K562 (cell line): ENCODE results near the gene SLC15A5. TPM values are rescaled to one million over a fixed set of nuclear protein-coding genes. Genes with fewer than 3 reads are reported as not detected.

Experiments
- ATAC-seq: fragments of 200-7000 bp; cut with Tn5 transposase; 3 replicates; pipeline ENCODE4 v1.9.1; 2020; ENCODE audit warnings: moderate library complexity
- BruUV-seq: library from RNA; stranded (reverse); fragments of 400-500 nt; replicated peaks from 2 replicates; lab custom pipeline; 2021; lab: Mats Ljungman, UMichigan
- CTCF ChIA-PET: fragments of 300-600 bp; formaldehyde crosslinking; extraction: SDS; loops from one replicate; lab custom pipeline; 2021; ENCODE audit warnings: low intra/inter-chr PET ratio; lab: Yijun Ruan, JAX
- POLR2A ChIA-PET: fragments of 300-600, 350-650 bp; sonication (Branson Sonifier 250); formaldehyde crosslinking; extraction: SDS; loops from one replicate; lab custom pipeline; 2021; ENCODE audit warnings: antibody characterized with exemption, inconsistent platforms; lab: Yijun Ruan, JAX
- DNase-seq, 4 experiments: peaks; one replicate each; pipeline versions ENCODE4 v3.0.0 to v3.0.0-alpha.2; 2011 to 2018; ENCODE audit warnings: low spot score in 3 of 4, mixed read lengths in 3 of 4; ENCODE audit errors: extremely low read depth in 1 of 4
- FAIRE-seq: peaks from 2 replicates; lab custom pipeline; 2011; peaks lifted over from hg19 to GRCh38; lab: Jason Lieb, UNC
- H2AFZ ChIP-seq: 2 replicates; pipeline ENCODE4 v1.6.0; 2011; ENCODE audit warnings: low read depth, low read length, control low read depth, inconsistent platforms
- H3K27ac ChIP-seq: fragments of 200-600 bp; 3 replicates; pipeline ENCODE4 v1.8.0; 2011; ENCODE audit warnings: low read depth, mild to moderate bottlenecking, control low read depth, inconsistent platforms, low read length, moderate library complexity, mixed read lengths; ENCODE audit errors: extremely low read depth
- H3K27me3 ChIP-seq, 2 experiments: fragments of 300-600 bp in 1 of 2; 2 replicates in 1 of 2; 3 replicates in 1 of 2; pipeline versions ENCODE4 v1.6.0 to v1.8.0; 2011; ENCODE audit warnings: inconsistent platforms in 2 of 2, low read length in 2 of 2, mild to moderate bottlenecking in 1 of 2, mixed read lengths in 1 of 2, moderate library complexity in 1 of 2; ENCODE audit not compliant: control insufficient read depth in 2 of 2, insufficient read depth in 2 of 2
- H3K36me3 ChIP-seq: fragments of 300-600 bp; 3 replicates; pipeline ENCODE4 v1.8.0; 2011; ENCODE audit warnings: mild to moderate bottlenecking, low read length, inconsistent platforms; ENCODE audit not compliant: control insufficient read depth, insufficient read depth
- H3K4me1 ChIP-seq, 2 experiments: fragments of 200-600 bp in 1 of 2; replicated peaks in 1 of 2; 2 replicates in 1 of 2; 3 replicates in 1 of 2; pipeline versions ENCODE4 v1.5.1 to v1.8.0; 2011; ENCODE audit warnings: inconsistent platforms in 2 of 2, low read length in 2 of 2, mild to moderate bottlenecking in 1 of 2, mixed read lengths in 1 of 2, moderate library complexity in 1 of 2; ENCODE audit not compliant: control insufficient read depth in 2 of 2, insufficient read depth in 2 of 2
- H3K4me2 ChIP-seq: 2 replicates; pipeline ENCODE4 v1.6.1; 2011; ENCODE audit warnings: low read length, control low read depth, inconsistent platforms, mixed read lengths; ENCODE audit not compliant: insufficient read depth
- H3K4me3 ChIP-seq: fragments of 200-600 bp; sonication (generic), shearing (Covaris generic); 2 replicates; pipeline ENCODE4 v1.5.1; 2016; ENCODE audit warnings: control low read depth, inconsistent platforms
- H3K79me2 ChIP-seq: fragments of 200-600 bp; 3 replicates; pipeline ENCODE4 v1.8.0; 2011; ENCODE audit warnings: low read length, inconsistent platforms; ENCODE audit not compliant: control insufficient read depth, insufficient read depth
- H3K9ac ChIP-seq, 2 experiments: 2 replicates each; pipeline versions ENCODE4 v1.6.0 to v1.6.1; 2011; ENCODE audit warnings: low read depth in 2 of 2, low read length in 2 of 2, control low read depth in 1 of 2, inconsistent platforms in 1 of 2, mild to moderate bottlenecking in 1 of 2, mixed read lengths in 1 of 2; ENCODE audit not compliant: insufficient read depth in 1 of 2
- H3K9me1 ChIP-seq: one replicate; pipeline ENCODE4 v1.6.0; 2011; ENCODE audit warnings: inconsistent platforms, mild to moderate bottlenecking, low read length, moderate library complexity; ENCODE audit not compliant: control insufficient read depth, insufficient read depth
- H3K9me3 ChIP-seq: replicated peaks from 2 replicates; pipeline ENCODE4 v1.5.1; 2011; ENCODE audit warnings: low read depth, low read length, inconsistent platforms; ENCODE audit not compliant: control insufficient read depth, insufficient read depth
- H4K20me1 ChIP-seq: replicated peaks from 2 replicates; pipeline ENCODE4 v1.6.1; 2011; ENCODE audit warnings: low read length, inconsistent platforms, mixed read lengths; ENCODE audit not compliant: control insufficient read depth, insufficient read depth
- BRCA1 ChIP-seq, 2 experiments: fragments of 450-650 bp in 1 of 2; sonication (generic) in 1 of 2; formaldehyde crosslinking in 1 of 2; IDR thresholded peaks; 2 replicates each; pipeline versions ENCODE4 v1.5.0 to v1.6.1; 2017 to 2020; ENCODE audit warnings: mild to moderate bottlenecking in 1 of 2, missing genetic modification reagents in 1 of 2
- ETV1 ChIP-seq: fragments of 450-650 bp; conservative IDR thresholded peaks from 2 replicates; pipeline ENCODE4 v1.6.1; 2016; ENCODE audit warnings: missing genetic modification characterization, control low read depth, low read depth, missing compliant biosample characterization
- HMGN3 ChIP-seq: IDR thresholded peaks from 2 replicates; pipeline ENCODE4 v1.6.1; 2011; ENCODE audit warnings: borderline replicate concordance, low read depth, mild to moderate bottlenecking, mixed read lengths, low read length; ENCODE audit not compliant: insufficient read length; ENCODE audit errors: extremely low read depth
- MXI1 ChIP-seq: IDR thresholded peaks from 2 replicates; pipeline ENCODE4 v1.6.1; 2011; ENCODE audit warnings: low read depth, mild to moderate bottlenecking, improper control_type of control experiment, low read length
- POLR2G ChIP-seq: fragments of 200-400 bp; formaldehyde crosslinking; IDR thresholded peaks from 2 replicates; pipeline ENCODE4 v1.6.1; 2017; ENCODE audit warnings: low read depth, mild to moderate bottlenecking, antibody characterized with exemption, low read length, moderate library complexity
- RBM22 ChIP-seq: fragments of 200-400 bp; formaldehyde crosslinking; IDR thresholded peaks from 2 replicates; pipeline ENCODE4 v1.6.1; 2018; ENCODE audit warnings: low read length, low read depth; ENCODE audit not compliant: poor library complexity, severe bottlenecking
- SAFB ChIP-seq: fragments of 200-400 bp; formaldehyde crosslinking; IDR thresholded peaks from 2 replicates; pipeline ENCODE4 v1.6.1; 2017; ENCODE audit warnings: low read depth, low read length, borderline replicate concordance
- SIN3B ChIP-seq: fragments of 450-650 bp; IDR thresholded peaks from 2 replicates; pipeline ENCODE4 v1.6.1; 2017; ENCODE audit warnings: low read depth, mild to moderate bottlenecking, moderate library complexity
- SREBF2 ChIP-seq: sonication (generic); formaldehyde crosslinking; IDR thresholded peaks from 2 replicates; pipeline ENCODE4 v1.4.0; 2020; ENCODE audit warnings: mild to moderate bottlenecking, missing genetic modification reagents
- TCFL5 ChIP-seq: fragments of 250-450 bp; sonication (Bioruptor Pico); conservative IDR thresholded peaks from 2 replicates; pipeline ENCODE4 v1.6.1; 2021; ENCODE audit warnings: mild to moderate bottlenecking, moderate library complexity, matching md5 sums
- TSC22D4 ChIP-seq: fragments of 450-650 bp; IDR thresholded peaks from 2 replicates; pipeline ENCODE4 v1.6.1; 2016; ENCODE audit warnings: missing genetic modification characterization, missing biosample characterization, control low read depth
- ZNF165 ChIP-seq: fragments of 250-450 bp; sonication (Bioruptor Pico); IDR thresholded peaks from 2 replicates; pipeline ENCODE4 v1.4.0; 2020; ENCODE audit warnings: borderline replicate concordance
- ZNF512 ChIP-seq: IDR thresholded peaks from 2 replicates; pipeline ENCODE4 v1.6.1; 2016; ENCODE audit warnings: missing genetic modification characterization, missing compliant biosample characterization
- WGBS: fragments of 100-300 bp; shearing (Covaris generic); methylation state at CpG from one replicate; pipeline ENCODE4 v1.1.6; 2016; ENCODE audit warnings: low coverage, mixed read lengths; ENCODE audit not compliant: insufficient coverage; ENCODE audit errors: missing lambda C conversion rate; 5-methylcytosine and 5-hydroxymethylcytosine counted together
- in situ Hi-C: fragments of 300-500 bp; cut with MboI; formaldehyde crosslinking; loops from 4 replicates; pipeline ENCODE4 v1.15.0; 2018; ENCODE audit warnings: inconsistent platforms, mixed read lengths
- intact Hi-C: fragments of 100-400 bp; cut with micrococcal nuclease; formaldehyde crosslinking; loops from 2 replicates; pipeline ENCODE4 v1.14.2; 2022
- polyA plus RNA-seq, 8 experiments: library from polyadenylated mRNA; depleted of rRNA in 4 of 8; stranded (reverse) in 5 of 8; unstranded in 3 of 8; fragments of >200 nt; fragmentation: Nextera tagmentation in 2 of 8; fragmentation: Illumina TruSeq in 1 of 8; extraction: Ambion mirVana in 2 of 8; extraction: Trizol in 1 of 8; gene quantifications; 2 replicates each; pipeline versions ENCODE4 v1.2.1 to v1.2.3, GENCODE V29; 2011 to 2014; ENCODE audit warnings: inconsistent platforms in 1 of 8, missing spikeins in 1 of 8
- total RNA-seq, 7 experiments: library from RNA; depleted of rRNA in 6 of 7; stranded (reverse); fragments of >200 nt in 6 of 7; fragmentation: Illumina TruSeq in 2 of 7; extraction: Trizol in 2 of 7; gene quantifications; 2 replicates each; pipeline versions ENCODE4 v1.2.1 to v1.2.3, GENCODE V29; 2011 to 2021; ENCODE audit warnings: low replicate concordance in 1 of 7
- TF ChIP-seq, protein P1 (sequence below): fragments of 250-450 bp; sonication (Bioruptor Pico); IDR thresholded peaks from 2 replicates; pipeline ENCODE4 v1.5.0; 2021; ENCODE audit warnings: mild to moderate bottlenecking, moderate library complexity
- TF ChIP-seq, protein P2 (sequence below): sonication (generic); formaldehyde crosslinking; IDR thresholded peaks from 2 replicates; pipeline ENCODE4 v1.8.1; 2023; ENCODE audit warnings: mild to moderate bottlenecking, missing genetic modification reagents

The SLC15A5 gene
- total and polyA plus RNA-seq, 9 of the 15 experiments (the other 6 are each of a cell fraction or from before 2014, with no cell fraction given), result not detected

- WGBS, result 0% methylated on average over 2 of the region's 2 CpGs
- no peaks in the 10 kb centered on the region for H3K9me1 ChIP-seq
- CTCF ChIA-PET, result no interaction called here
- no peaks in the 10 kb centered on the region for H3K36me3 ChIP-seq
- H3K9me3 ChIP-seq, result no peaks in the 10 kb centered on the region
- H2AFZ ChIP-seq, result no peak overlapping the region
- no peak overlapping the region for H3K27ac ChIP-seq
- H3K9ac ChIP-seq, result no peak overlapping the region
- in situ Hi-C loops (no loop called here), intact Hi-C loops (no loop called here)
- H3K4me2 ChIP-seq, result no peak overlapping the region
- no peaks in the 10 kb centered on the region for H3K27me3 ChIP-seq
- H3K4me1 ChIP-seq, result no peaks in the 10 kb centered on the region
- no peak overlapping the region for H3K4me3 ChIP-seq
- no peak for FAIRE-seq
- no peak for ATAC-seq
- no peaks in the 10 kb centered on the region for H3K79me2 ChIP-seq
- no TSS peak for BruUV-seq
- POLR2A ChIA-PET, result no interaction called here
- no peak for DNase-seq
- no peaks in the 10 kb centered on the region for H4K20me1 ChIP-seq
- TF ChIP-seq ZNF512 (tag) (no peak), MXI1 (no peak), HMGN3 (no peak), POLR2G (no peak), BRCA1 (IDR thresholded peaks at IDR 0.05) (no peak), BRCA1 (CRISPR knock-in tag; IDR thresholded peaks at IDR 0.05) (no peak), SREBF2 (no peak), TSC22D4 (no peak), SIN3B (no peak), SAFB (no peak), ETV1 (tag) (no peak), RBM22 (no peak), TCFL5 (CRISPR knock-in tag) (no peak), ZNF165 (no peak)
- TF ChIP-seq, protein P1, sequence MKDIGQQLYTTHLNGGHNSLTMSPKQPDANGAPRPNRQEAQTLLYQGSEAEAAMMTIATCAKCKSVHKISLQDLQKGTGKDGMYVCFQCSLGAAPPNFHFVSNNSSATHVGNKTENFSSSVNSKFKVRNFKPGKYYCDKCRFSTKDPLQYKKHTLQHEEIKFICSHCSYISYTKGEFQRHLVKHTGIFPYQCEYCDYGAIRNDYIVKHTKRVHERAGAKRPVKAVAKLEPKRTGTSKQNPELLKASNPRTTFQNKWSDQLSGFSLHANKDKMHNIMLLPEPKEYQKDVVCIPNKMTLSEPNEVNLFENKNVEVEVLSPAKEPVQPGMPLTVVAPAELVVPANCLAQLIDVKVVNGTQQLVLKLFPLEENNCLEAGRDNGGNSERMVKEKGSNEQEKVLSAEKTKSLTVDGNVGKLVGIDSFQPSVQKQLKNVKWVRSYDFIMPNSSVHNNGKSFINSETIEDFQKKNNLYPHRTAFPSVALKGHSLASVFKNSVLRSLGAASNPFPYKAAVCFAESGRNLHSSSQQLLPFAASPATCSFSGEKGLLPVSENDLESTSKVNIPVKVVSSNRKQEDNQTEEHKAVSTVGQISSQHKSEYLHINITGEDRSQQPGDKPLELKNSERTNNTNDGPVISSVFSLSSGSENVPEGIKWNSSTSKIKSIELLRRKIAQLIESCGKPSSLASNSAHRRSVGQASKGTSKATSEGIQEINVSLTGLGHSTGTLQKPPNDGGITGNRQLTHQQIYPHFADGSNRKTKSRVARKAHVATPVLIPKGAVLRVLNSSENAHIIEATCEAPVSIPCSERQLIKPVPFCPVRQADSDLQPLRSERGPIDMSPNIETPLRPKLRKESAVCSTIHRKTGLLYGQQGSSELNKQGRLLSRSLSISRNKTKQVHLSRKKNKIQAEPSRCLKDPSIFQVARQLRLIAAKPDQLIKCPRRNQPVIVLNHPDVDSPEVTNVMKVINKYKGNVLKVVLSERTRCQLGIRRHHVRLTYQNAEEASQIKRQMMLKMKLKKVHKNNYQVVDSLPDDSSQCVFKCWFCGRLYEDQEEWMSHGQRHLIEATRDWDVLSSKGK (CRISPR knock-in tag), result no peak
- TF ChIP-seq, protein P2, sequence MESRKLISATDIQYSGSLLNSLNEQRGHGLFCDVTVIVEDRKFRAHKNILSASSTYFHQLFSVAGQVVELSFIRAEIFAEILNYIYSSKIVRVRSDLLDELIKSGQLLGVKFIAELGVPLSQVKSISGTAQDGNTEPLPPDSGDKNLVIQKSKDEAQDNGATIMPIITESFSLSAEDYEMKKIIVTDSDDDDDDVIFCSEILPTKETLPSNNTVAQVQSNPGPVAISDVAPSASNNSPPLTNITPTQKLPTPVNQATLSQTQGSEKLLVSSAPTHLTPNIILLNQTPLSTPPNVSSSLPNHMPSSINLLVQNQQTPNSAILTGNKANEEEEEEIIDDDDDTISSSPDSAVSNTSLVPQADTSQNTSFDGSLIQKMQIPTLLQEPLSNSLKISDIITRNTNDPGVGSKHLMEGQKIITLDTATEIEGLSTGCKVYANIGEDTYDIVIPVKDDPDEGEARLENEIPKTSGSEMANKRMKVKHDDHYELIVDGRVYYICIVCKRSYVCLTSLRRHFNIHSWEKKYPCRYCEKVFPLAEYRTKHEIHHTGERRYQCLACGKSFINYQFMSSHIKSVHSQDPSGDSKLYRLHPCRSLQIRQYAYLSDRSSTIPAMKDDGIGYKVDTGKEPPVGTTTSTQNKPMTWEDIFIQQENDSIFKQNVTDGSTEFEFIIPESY (CRISPR knock-in tag), result no peak
Measured at GRCh38 chr12:16261944-16262475, 15.5 kb downstream of the SLC15A5 start.
